ENCODE data around the gene PPM1A. TPM values are rescaled to one million over a fixed set of nuclear protein-coding genes. Genes with fewer than 3 reads are reported as not detected.

The PPM1A gene
- polyA plus RNA-seq, 2 of the 4 experiments (the other 2 are of a cell fraction), result 37.1 to 76.6 TPM

DNA sequence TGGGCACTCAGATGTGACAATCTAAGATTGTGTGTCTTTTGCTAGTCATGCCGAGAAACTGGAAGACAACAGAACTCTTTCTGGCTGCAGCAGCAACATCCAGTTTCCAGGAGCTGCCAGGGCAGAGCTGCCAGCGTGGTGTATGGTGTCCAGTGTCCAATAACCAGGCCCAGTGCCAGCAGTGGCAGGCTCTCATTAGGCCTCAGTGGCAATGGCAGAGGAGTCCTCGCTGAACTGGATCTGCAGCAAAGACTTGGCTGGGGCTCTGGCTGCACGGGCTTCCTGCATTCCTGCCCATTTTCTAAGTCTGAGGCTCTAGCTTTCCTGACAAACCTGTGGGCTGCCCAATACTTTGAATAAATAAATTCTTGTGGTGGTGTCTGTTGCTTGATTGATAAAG, 26.2 kb upstream of the PPM1A start:
- ChIA-PET POLR2A (no interaction called here), CTCF (interaction anchor here (1.7 kb wide), 1 partner anchor 38 kb away, joined by 4 read pairs; no protein-coding TSS in a partner anchor)
- WGBS (ENCODE audit: missing lambda C conversion rate), result 48% methylated on average over 4 of the region's 4 CpGs
- no peak for ATAC-seq
- Histone ChIP-seq H3K4me3 (no peak overlapping the region), H3K4me2 (no peak overlapping the region), H3K9me3 (no peaks in the 10 kb centered on the region), H3K4me1 (no peaks in the 10 kb centered on the region), H3K27ac (no peak overlapping the region)
- FAIRE-seq, result no peak
- DNase-seq (ENCODE audit: low read depth in 1 of 2, low spot score in 1 of 2), result no peak
- TF ChIP-seq CBX8 (IDR thresholded peaks at IDR 0.05) (no peak), KDM5A (IDR thresholded peaks at IDR 0.05) (no peak), PHF8 (IDR thresholded peaks at IDR 0.05; ENCODE audit: borderline replicate concordance, low read depth) (no peak), RARB (CRISPR knock-in tag; IDR thresholded peaks at IDR 0.05) (no peak), JUN (IDR thresholded peaks at IDR 0.05) (no peak), RCOR1 (IDR thresholded peaks at IDR 0.05; ENCODE audit: low read depth, low read length) (no peak), CHD4 (IDR thresholded peaks at IDR 0.05; ENCODE audit: borderline replicate concordance) (no peak), FOSB (CRISPR knock-in tag; IDR thresholded peaks at IDR 0.05) (no peak), POLR2AphosphoS2 (conservative IDR thresholded peaks at IDR 0.05; ENCODE audit: low read length) (no peak), FOSL2 (IDR thresholded peaks at IDR 0.05) (no peak), FOSL2 (CRISPR knock-in tag; IDR thresholded peaks at IDR 0.05) (no peak), ZSCAN20 (CRISPR knock-in tag; IDR thresholded peaks at IDR 0.05) (no peak), CTCF (IDR thresholded peaks at IDR 0.05) (no peak), HOXB5 (CRISPR knock-in tag; IDR thresholded peaks at IDR 0.05) (no peak), RAD21 (conservative IDR thresholded peaks at IDR 0.05 in 1 of 2, IDR thresholded peaks at IDR 0.05 in 1 of 2) (no peak), HDAC2 (IDR thresholded peaks at IDR 0.05) (no peak), CHD2 (IDR thresholded peaks at IDR 0.05; ENCODE audit: low read length, partially characterized antibody) (no peak), BHLHE40 (IDR thresholded peaks at IDR 0.05; ENCODE audit: low read depth, low read length) (no peak), FOXS1 (CRISPR knock-in tag; IDR thresholded peaks at IDR 0.05) (no peak), USF2 (IDR thresholded peaks at IDR 0.05) (no peak)
- TF ChIP-seq, protein P1, sequence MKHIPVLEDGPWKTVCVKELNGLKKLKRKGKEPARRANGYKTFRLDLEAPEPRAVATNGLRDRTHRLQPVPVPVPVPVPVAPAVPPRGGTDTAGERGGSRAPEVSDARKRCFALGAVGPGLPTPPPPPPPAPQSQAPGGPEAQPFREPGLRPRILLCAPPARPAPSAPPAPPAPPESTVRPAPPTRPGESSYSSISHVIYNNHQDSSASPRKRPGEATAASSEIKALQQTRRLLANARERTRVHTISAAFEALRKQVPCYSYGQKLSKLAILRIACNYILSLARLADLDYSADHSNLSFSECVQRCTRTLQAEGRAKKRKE (CRISPR knock-in tag; IDR thresholded peaks at IDR 0.05; ENCODE audit: low read depth), result no peak

- DNase-seq (ENCODE audit: low read depth in 1 of 2, low spot score in 1 of 2) (no peak), ATAC-seq (no peak), FAIRE-seq (no peak)
- TF ChIP-seq, protein P2, sequence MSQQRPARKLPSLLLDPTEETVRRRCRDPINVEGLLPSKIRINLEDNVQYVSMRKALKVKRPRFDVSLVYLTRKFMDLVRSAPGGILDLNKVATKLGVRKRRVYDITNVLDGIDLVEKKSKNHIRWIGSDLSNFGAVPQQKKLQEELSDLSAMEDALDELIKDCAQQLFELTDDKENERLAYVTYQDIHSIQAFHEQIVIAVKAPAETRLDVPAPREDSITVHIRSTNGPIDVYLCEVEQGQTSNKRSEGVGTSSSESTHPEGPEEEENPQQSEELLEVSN (IDR thresholded peaks at IDR 0.05; ENCODE audit: borderline replicate concordance, low read depth), result no peak
- TF ChIP-seq, protein P3, sequence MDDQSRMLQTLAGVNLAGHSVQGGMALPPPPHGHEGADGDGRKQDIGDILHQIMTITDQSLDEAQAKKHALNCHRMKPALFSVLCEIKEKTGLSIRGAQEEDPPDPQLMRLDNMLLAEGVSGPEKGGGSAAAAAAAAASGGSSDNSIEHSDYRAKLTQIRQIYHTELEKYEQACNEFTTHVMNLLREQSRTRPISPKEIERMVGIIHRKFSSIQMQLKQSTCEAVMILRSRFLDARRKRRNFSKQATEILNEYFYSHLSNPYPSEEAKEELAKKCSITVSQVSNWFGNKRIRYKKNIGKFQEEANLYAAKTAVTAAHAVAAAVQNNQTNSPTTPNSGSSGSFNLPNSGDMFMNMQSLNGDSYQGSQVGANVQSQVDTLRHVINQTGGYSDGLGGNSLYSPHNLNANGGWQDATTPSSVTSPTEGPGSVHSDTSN (IDR thresholded peaks at IDR 0.05), result no peak
- TF ChIP-seq CBX8 (IDR thresholded peaks at IDR 0.05) (no peak), BHLHE40 (IDR thresholded peaks at IDR 0.05; ENCODE audit: low read depth, low read length) (no peak), SREBF2 (IDR thresholded peaks at IDR 0.05) (no peak), KDM1A (IDR thresholded peaks at IDR 0.05; ENCODE audit: low read depth) (no peak), TP53 (CRISPR knock-in tag; IDR thresholded peaks at IDR 0.05) (no peak), RNF2 (IDR thresholded peaks at IDR 0.05; ENCODE audit: borderline replicate concordance, low read depth) (no peak), EHF (CRISPR knock-in tag; IDR thresholded peaks at IDR 0.05) (no peak), PHF8 (IDR thresholded peaks at IDR 0.05; ENCODE audit: borderline replicate concordance, low read depth) (no peak), ZFP36 (IDR thresholded peaks at IDR 0.05; ENCODE audit: borderline replicate concordance, partially characterized antibody) (no peak), JUN (IDR thresholded peaks at IDR 0.05) (no peak), POLR2AphosphoS2 (conservative IDR thresholded peaks at IDR 0.05; ENCODE audit: low read length) (no peak), POLR2A (IDR thresholded peaks at IDR 0.05; ENCODE audit: low read length) (no peak)
- Histone ChIP-seq H3K27ac (no peak overlapping the region), H3K4me3 (no peak overlapping the region), H3K9me3 (no peaks in the 10 kb centered on the region), H3K4me1 (no peaks in the 10 kb centered on the region), H3K4me2 (no peak overlapping the region)
- ChIA-PET POLR2A (no interaction called here), CTCF (interaction anchor here (0.7 kb wide), 1 partner anchor 15 kb away, joined by 3 read pairs; no protein-coding TSS in a partner anchor)
- 28% methylated on average over 3 of the region's 3 CpGs for WGBS (ENCODE audit: missing lambda C conversion rate)
These were observed 23.8 kb upstream of the PPM1A start for GRCh38 chr14:60225265-60225664.

Measured in A549 (cell line).